GM18951 (cell line): Measurements from ENCODE around the gene TRIL.

Source experiments
- POLR2A ChIP-seq: IDR thresholded peaks from 4 replicates; pipeline ENCODE4 v1.6.1; 2011; ENCODE audit warnings: mild to moderate bottlenecking; ENCODE audit not compliant: insufficient read length, insufficient read depth; ENCODE audit errors: extremely low read depth
- in situ Hi-C: fragments of 300-500 bp; cut with MboI; formaldehyde crosslinking; loops from one replicate; pipeline ENCODE4 v1.12.0; 2022; ENCODE audit warnings: low sequenced_read_pairs, mixed read lengths, inconsistent platforms; ENCODE audit not compliant: unreplicated experiment

TRIL gene

GRCh38 chr7:28990200-28990960 lies 32.2 kb upstream of the TRIL start:
- no peak for TF ChIP-seq POLR2A
- in situ Hi-C loops: no loop called here

GRCh38 chr7:28989211-28989980 lies 31.3 kb upstream of the TRIL start:
- no peak for TF ChIP-seq POLR2A

DNA sequence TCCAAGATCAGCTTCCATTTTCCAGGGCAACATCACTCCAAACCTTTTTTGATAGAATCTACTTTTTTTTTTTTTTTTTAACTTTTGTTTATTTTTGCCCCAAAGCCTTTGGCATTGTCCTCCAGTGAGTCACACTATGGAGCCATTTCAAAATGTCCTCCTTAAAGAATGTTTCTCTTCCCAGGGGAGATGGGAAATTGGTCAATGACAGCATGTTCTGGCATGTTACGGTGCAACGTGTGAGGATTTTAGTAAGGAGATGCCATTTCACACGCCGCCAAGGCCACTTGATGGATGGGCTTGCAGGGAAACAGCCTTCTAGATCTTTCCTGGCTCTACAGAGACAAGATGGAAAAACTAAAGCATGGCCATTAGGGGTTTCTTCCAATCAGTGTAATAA lies 30.7 kb upstream of the TRIL start:
- no peak for TF ChIP-seq POLR2A
- in situ Hi-C loops: no loop called here

More at GRCh38 chr7:28989211-28989980, 31.3 kb upstream of the TRIL start:
- in situ Hi-C loops: no loop called here

- TF ChIP-seq POLR2A: no peak
- in situ Hi-C loops: no loop called here
Observed at GRCh38 chr7:28988091-28988490, 30.0 kb upstream of the TRIL start.

DNA sequence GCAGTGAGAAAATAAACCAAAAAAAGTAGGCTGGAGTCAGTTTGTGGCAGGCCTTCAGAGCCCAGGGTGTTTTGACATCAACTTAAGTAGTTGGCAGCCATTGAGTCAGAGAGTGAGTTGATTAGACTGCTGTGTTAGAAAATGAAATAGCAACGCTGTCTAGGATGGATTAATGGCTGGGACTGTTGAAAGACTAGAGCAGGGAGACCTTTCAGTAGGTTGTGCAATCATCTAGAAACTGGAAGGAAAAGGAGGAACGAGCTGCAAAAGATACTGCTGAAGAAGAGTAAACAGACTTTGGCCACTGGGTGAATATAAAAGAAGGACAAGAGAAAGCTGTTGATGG lies 28.6 kb upstream of the TRIL start:
- TF ChIP-seq POLR2A: no peak
- in situ Hi-C loops: no loop called here

- no peak for TF ChIP-seq POLR2A
- in situ Hi-C loops: no loop called here
Observed at GRCh38 chr7:28986028-28986764, 28.1 kb upstream of the TRIL start.

DNA sequence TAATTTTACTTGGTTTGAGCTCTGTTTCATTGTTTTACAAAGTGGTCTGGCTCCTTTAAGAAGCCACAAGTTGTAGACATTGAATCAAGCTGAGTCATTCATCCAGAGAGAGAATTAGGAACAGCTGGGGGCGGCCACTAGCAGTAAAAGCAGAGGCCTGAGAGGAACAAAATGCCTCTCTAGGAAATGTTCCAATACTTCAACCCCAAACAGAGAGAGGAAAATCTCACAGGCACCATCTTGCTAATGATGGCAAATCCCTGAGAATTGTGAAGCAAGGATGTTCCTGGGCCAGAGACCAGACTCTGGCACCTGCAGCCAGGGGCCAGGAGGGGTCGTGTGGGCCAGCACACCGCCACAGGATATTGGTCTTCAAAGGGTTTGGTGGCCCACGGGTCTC lies 26.5 kb upstream of the TRIL start:
- in situ Hi-C loops: no loop called here
- no peak for TF ChIP-seq POLR2A

GRCh38 chr7:28984217-28984616 lies 26.1 kb upstream of the TRIL start:
- TF ChIP-seq POLR2A: no peak
- in situ Hi-C loops: no loop called here

GRCh38 chr7:28983396-28984190 lies 25.5 kb upstream of the TRIL start:
- no peak for TF ChIP-seq POLR2A
- in situ Hi-C loops: no loop called here

- in situ Hi-C loops: no loop called here
- no peak for TF ChIP-seq POLR2A
Observed at GRCh38 chr7:28981161-28981465, 23.0 kb upstream of the TRIL start.

- in situ Hi-C loops: no loop called here
- TF ChIP-seq POLR2A: no peak
Observed at GRCh38 chr7:28980451-28981160, 22.5 kb upstream of the TRIL start.

GRCh38 chr7:28979776-28980175 lies 21.6 kb upstream of the TRIL start:
- TF ChIP-seq POLR2A: no peak
- in situ Hi-C loops: no loop called here
